ENCODE measurements around the gene PGLYRP4.
"Not testable (repeated sequence)": the region's sequence is repeated elsewhere in the genome, so short reads cannot be mapped to it uniquely, and the experiment has no call there.

Gene PGLYRP4

GRCh38 chr1:153350321-153350957 lies 1.8 kb upstream of the PGLYRP4 start:
- no peak for DNase-seq (ENCODE audit: low read depth)
- H3K4me3 ChIP-seq (ENCODE audit: low read length): no peak overlapping the region
- TF ChIP-seq CTCF (conservative IDR thresholded peaks at IDR 0.05; ENCODE audit: low read length): no peak

DNA sequence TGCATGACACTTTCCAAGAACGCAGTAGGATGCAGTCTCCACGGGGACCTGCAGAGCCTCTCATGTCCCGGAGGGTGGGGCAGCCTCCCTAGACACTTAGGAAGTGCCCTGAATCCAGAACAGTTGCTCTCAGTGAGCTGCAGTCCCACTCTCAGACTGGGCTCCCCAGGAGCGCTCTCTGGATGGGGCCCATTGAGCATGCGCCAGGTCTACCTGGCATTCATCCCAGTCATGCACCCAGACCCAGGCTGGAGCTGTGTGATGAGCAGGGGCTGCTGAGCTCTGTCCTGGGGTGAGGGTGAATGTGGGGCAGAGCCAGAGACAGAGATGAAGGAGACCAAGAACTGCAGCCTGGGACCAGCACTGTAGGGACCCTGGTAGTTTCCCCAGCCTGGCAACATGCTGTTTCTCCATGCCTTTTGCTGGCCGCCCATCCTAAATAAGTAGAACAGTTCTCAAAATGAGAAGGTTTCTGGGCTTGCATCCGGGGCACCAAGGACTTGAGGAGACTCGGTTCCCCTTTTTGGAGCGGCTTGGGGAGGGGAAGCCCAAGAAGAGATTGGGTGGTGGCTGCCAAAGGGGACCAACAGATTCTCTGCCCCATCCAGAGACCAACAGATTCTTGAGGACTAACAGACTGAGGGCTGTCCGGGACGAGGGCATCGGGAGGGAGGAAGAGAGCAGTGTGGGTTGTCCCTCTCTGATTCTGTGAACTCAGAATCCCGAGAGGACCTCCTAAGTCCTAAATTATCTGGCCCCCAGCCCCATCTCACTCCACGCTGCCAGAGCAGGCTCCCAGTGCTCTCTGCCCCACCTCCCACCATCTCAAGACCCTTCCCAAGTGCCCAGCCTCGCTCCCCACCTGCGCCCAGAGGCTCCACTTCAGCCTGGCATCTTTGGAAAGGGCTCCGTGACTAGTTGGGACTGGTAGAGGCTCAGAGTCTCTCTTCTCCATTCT lies 1.0 kb upstream of the PGLYRP4 start:
- no peak for DNase-seq (ENCODE audit: low read depth)
- no peak for TF ChIP-seq CTCF (conservative IDR thresholded peaks at IDR 0.05; ENCODE audit: low read length)
- no peak overlapping the region for H3K4me3 ChIP-seq (ENCODE audit: low read length)

DNA sequence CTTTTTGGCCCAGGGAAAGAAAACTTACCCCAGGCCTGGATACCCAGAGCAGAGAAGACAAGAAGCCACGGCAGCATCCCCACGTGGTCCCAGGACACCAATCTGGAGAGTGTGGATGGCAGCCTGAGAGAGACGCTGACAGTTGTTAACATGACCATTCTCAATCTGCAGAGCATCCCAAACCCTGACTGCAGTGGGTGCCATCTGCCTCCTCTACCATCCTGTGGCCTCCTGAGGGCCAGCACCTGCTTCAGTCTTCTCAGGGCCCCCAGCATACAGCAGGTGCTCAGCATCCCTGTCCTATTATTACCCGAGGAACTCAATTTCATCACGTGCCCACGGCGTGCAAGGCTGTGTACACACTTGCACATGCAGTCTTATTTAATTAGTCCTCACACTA lies 785 bp downstream of the PGLYRP4 start:
- TF ChIP-seq CTCF (conservative IDR thresholded peaks at IDR 0.05; ENCODE audit: low read length): no peak
- DNase-seq (ENCODE audit: low read depth): no peak
- H3K4me3 ChIP-seq (ENCODE audit: low read length): no peak overlapping the region

DNA sequence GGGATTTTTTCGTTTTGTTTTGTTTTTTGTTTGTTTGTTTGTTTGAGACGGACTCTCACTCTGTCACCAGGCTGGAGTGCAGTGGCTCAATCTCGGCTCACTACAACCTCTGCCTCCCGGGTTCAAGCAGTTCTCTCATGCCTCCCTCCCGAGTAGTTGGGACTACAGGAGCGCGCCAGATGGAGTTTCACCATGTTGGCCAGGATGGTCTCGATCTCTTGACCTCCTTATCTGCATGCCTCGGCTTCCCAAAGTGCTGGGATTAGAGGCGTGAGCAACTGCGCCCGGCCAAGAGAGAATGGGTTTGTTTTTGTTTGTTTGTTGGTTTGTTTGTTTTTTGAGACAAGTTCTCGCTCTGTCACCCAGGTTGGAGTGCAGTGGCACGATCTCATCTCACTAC lies 1.6 kb downstream of the PGLYRP4 start:
- H3K4me3 ChIP-seq (ENCODE audit: low read length); DNase-seq (ENCODE audit: low read depth): not testable (repeated sequence)

GRCh38 chr1:153346077-153346723 lies 2.4 kb downstream of the PGLYRP4 start:
- DNase-seq (ENCODE audit: low read depth): no peak
- H3K4me3 ChIP-seq (ENCODE audit: low read length): no peak overlapping the region
- TF ChIP-seq CTCF (conservative IDR thresholded peaks at IDR 0.05; ENCODE audit: low read length): no peak

DNA sequence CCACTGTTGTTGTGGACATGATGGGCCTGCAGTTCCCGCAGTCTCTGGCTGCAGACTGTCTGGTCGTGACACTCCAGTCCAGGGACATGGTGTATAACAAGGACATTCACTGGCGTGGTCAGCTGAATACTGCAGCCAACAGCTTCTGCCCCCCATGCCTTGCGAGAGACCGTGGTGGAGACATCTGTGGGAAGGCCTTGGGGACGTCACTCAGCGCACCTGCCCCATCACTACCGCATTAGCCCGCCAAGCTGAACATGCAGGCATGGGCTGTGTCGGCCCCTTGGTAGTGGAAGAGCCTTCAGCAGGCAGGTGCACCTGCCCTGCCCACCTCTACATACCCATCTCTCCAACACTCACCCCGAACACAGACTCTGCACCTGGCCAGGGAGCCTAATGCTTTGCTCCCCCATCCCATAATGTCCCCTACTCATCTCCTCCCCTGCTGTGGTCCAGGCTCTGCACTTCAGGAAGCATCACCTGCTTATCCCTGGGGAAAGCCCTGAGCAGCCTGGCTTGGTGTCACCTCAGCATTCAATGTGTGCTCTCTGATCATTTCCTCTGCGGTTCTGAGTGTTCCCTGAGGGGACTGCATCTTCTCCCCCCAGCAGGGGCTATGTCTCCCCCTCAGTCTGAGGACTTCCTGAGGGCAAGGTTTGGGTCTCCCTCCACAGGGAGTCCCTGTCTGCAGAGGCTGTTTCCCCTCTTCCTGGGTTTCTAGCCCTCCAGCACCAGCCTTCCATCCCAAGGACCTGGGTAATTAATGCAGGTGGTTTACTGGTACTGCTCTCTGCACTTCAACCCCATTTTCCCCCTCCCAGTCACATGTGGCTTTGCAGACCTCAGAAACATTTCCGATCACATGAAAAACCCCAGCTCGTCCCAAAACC lies 3.2 kb downstream of the PGLYRP4 start:
- no peak for DNase-seq (ENCODE audit: low read depth)
- no peak for TF ChIP-seq CTCF (conservative IDR thresholded peaks at IDR 0.05; ENCODE audit: low read length)
- H3K4me3 ChIP-seq (ENCODE audit: low read length): no peak overlapping the region

DNA sequence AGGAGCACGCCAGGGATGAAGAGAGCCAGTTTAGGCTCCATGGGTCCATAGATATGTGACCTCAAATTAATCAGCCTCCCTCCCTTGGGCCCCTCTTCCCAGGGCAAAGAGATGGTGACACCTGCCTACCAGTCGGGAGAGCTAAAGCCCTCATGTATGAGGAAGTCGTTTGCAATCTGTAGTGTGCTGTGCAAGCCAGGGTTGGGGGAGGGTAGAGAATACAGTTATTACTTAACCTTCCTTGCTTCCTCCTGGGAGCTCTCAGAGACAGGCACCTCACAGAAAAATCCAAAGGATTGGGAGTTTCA lies 4.0 kb downstream of the PGLYRP4 start:
- no peak overlapping the region for H3K4me3 ChIP-seq (ENCODE audit: low read length)
- DNase-seq (ENCODE audit: low read depth): no peak

More for the DNA sequence above, 4.0 kb downstream of the PGLYRP4 start:
- no peak for TF ChIP-seq CTCF (conservative IDR thresholded peaks at IDR 0.05; ENCODE audit: low read length)
